Keratinocyte (primary cell): ENCODE results near the gene SHC3. TPM values are rescaled to one million over a fixed set of nuclear protein-coding genes. Genes with fewer than 3 reads are reported as not detected.

ENCODE experiments used
- DNase-seq: peaks from one replicate; pipeline ENCODE4 v3.0.0-alpha.2; 2011; ENCODE audit warnings: low read depth, missing footprints, low spot score
- FAIRE-seq: peaks from 2 replicates; lab custom pipeline; 2011; peaks lifted over from hg19 to GRCh38; lab: Jason Lieb, UNC
- H2AFZ ChIP-seq: 2 replicates; pipeline ENCODE4 v1.6.0; 2012; ENCODE audit warnings: low read length, control low read depth, inconsistent platforms; ENCODE audit not compliant: control insufficient read depth
- H3K27ac ChIP-seq: 2 replicates; pipeline ENCODE4 v1.5.1; 2011; ENCODE audit warnings: low read length; ENCODE audit not compliant: control insufficient read depth, insufficient read depth
- H3K27me3 ChIP-seq: 3 replicates; pipeline ENCODE4 v1.6.0; 2011; ENCODE audit warnings: low read length; ENCODE audit not compliant: control insufficient read depth, insufficient read depth; ENCODE audit errors: extremely low read depth
- H3K36me3 ChIP-seq, 2 experiments: 2 replicates in 1 of 2; 3 replicates in 1 of 2; pipeline ENCODE4 v1.5.1; 2011; ENCODE audit warnings: low read length in 2 of 2, mild to moderate bottlenecking in 1 of 2; ENCODE audit not compliant: control insufficient read depth in 2 of 2, insufficient read depth in 2 of 2; ENCODE audit errors: extremely low read depth in 1 of 2
- H3K4me1 ChIP-seq: 3 replicates; pipeline ENCODE4 v1.5.1; 2011; ENCODE audit warnings: low read length; ENCODE audit not compliant: control insufficient read depth, insufficient read depth; ENCODE audit errors: extremely low read depth
- H3K4me2 ChIP-seq: 3 replicates; pipeline ENCODE4 v1.6.0; 2011; ENCODE audit warnings: low read depth, low read length; ENCODE audit not compliant: control insufficient read depth, insufficient read depth; ENCODE audit errors: extremely low read depth
- H3K4me3 ChIP-seq, 3 experiments: fragments of 200-600 bp in 1 of 3; sonication (generic) in 1 of 3; 2 replicates in 2 of 3; 3 replicates in 1 of 3; pipeline ENCODE4 v1.5.1; 2011 to 2016; ENCODE audit warnings: low read length in 3 of 3, mild to moderate bottlenecking in 3 of 3, control low read depth in 2 of 3, inconsistent platforms in 1 of 3, low read depth in 1 of 3, mixed read lengths in 1 of 3, mixed run types in 1 of 3, moderate library complexity in 1 of 3; ENCODE audit not compliant: control insufficient read depth in 2 of 3, insufficient read depth in 2 of 3; ENCODE audit errors: extremely low read depth in 1 of 3
- H3K79me2 ChIP-seq: 2 replicates; pipeline ENCODE4 v1.6.0; 2012; ENCODE audit warnings: low read length; ENCODE audit not compliant: control insufficient read depth, insufficient read depth
- H3K9ac ChIP-seq: 3 replicates; pipeline ENCODE4 v1.6.0; 2011; ENCODE audit warnings: low read length; ENCODE audit not compliant: control insufficient read depth, insufficient read depth; ENCODE audit errors: extremely low read depth
- H3K9me1 ChIP-seq: 3 replicates; pipeline ENCODE4 v1.6.0; 2011; ENCODE audit warnings: low read length; ENCODE audit not compliant: control insufficient read depth, insufficient read depth; ENCODE audit errors: extremely low read depth
- H3K9me3 ChIP-seq: 2 replicates; pipeline ENCODE4 v1.5.1; 2012; ENCODE audit warnings: low read depth, low read length; ENCODE audit not compliant: control insufficient read depth
- H4K20me1 ChIP-seq: 3 replicates; pipeline ENCODE4 v1.6.0; 2011; ENCODE audit warnings: low read length; ENCODE audit not compliant: control insufficient read depth, insufficient read depth; ENCODE audit errors: extremely low read depth
- CTCF ChIP-seq, 3 experiments: IDR thresholded peaks in 1 of 3; conservative IDR thresholded peaks in 1 of 3; optimal IDR thresholded peaks in 1 of 3; 2 replicates in 2 of 3; 3 replicates in 1 of 3; pipeline versions ENCODE3 to v1.5.1; 2011; ENCODE audit warnings: low read length in 3 of 3, mild to moderate bottlenecking in 3 of 3, moderate library complexity in 2 of 3, control low read depth in 1 of 3, inconsistent platforms in 1 of 3; ENCODE audit not compliant: insufficient read depth in 2 of 3; ENCODE audit errors: extremely low read depth in 1 of 3
- EZH2 ChIP-seq: IDR thresholded peaks from one replicate; pipeline ENCODE4 v1.6.1; 2012; ENCODE audit warnings: inconsistent platforms, mild to moderate bottlenecking, low read length, moderate library complexity
- dilution Hi-C: fragments of 300-500 bp; cut with MboI; formaldehyde crosslinking; loops from one replicate; pipeline ENCODE4 v1.7.0; 2020; ENCODE audit warnings: low sequenced_read_pairs; ENCODE audit not compliant: extremely low pct_ligation_motif_present
- polyA plus RNA-seq, 5 experiments: library from polyadenylated mRNA; depleted of rRNA in 3 of 5; stranded (reverse) in 3 of 5; stranded (forward) in 1 of 5; unstranded in 1 of 5; fragments of >200 nt; gene quantifications; 1 replicate in 1 of 5; 2 replicates in 3 of 5; 3 replicates in 1 of 5; pipeline versions ENCODE4 v1.2.1 to v1.2.3, GENCODE V29; 2011 to 2012; ENCODE audit warnings: missing spikeins in 2 of 5, low read depth in 1 of 5, low replicate concordance in 1 of 5

SHC3 gene
- polyA plus RNA-seq, 1 donor (not counting 4 experiments of a cell fraction or from before 2014, with no cell fraction given): 0.03 TPM

GRCh38 chr9:89044104-89044503 is 134.5 kb downstream of the SHC3 start:
- no peak overlapping the region for H3K4me2 ChIP-seq
- no peak for FAIRE-seq
- no peak overlapping the region for H2AFZ ChIP-seq
- TF ChIP-seq CTCF (optimal IDR thresholded peaks at IDR 0.05 in 1 of 3, IDR thresholded peaks at IDR 0.05 in 1 of 3, conservative IDR thresholded peaks at IDR 0.05 in 1 of 3; ENCODE audit: extremely low read depth in 1 of 3, insufficient read depth in 2 of 3, low read length in 3 of 3) (no peak), EZH2 (no peak)
- no peak for DNase-seq
- no peaks in the 10 kb centered on the region for H4K20me1 ChIP-seq
- H3K27me3 ChIP-seq: no peaks in the 10 kb centered on the region
- dilution Hi-C loops: no loop called here
- H3K9me3 ChIP-seq: no peaks in the 10 kb centered on the region
- H3K36me3 ChIP-seq: no peaks in the 10 kb centered on the region
- no peaks in the 10 kb centered on the region for H3K4me1 ChIP-seq
- no peak overlapping the region for H3K9ac ChIP-seq
- H3K9me1 ChIP-seq: no peaks in the 10 kb centered on the region
- no peak overlapping the region for H3K27ac ChIP-seq
- no peak overlapping the region for H3K4me3 ChIP-seq
- H3K79me2 ChIP-seq: no peaks in the 10 kb centered on the region

DNA sequence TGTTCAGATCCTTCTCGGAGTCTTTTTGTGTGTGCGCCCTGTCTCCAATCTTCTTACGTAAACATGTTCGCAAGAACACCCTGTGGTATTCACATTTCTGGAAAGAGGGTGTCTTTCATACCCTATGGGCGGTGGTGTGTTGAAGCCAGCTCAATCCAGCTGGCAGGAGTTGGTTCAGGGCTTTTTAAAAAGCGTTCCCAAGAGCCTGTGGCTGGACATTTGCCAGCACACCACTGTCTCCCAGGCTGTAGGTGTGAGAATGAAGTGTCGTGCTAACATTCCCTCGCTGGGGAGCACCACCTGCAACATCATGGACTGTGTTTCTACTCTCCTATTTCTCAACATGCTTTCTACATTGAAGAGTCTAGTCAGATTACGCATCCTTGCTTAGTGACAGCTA is 135.6 kb downstream of the SHC3 start:
- Histone ChIP-seq H4K20me1 (no peaks in the 10 kb centered on the region), H3K4me1 (peaks cover 11% of the 10 kb centered on the region), H3K4me2 (no peak overlapping the region), H3K9ac (no peak overlapping the region), H3K27ac (no peak overlapping the region), H3K27me3 (no peaks in the 10 kb centered on the region), H2AFZ (no peak overlapping the region), H3K4me3 (no peak overlapping the region), H3K9me3 (no peaks in the 10 kb centered on the region), H3K9me1 (no peaks in the 10 kb centered on the region), H3K79me2 (no peaks in the 10 kb centered on the region), H3K36me3 (no peaks in the 10 kb centered on the region)
- TF ChIP-seq CTCF (optimal IDR thresholded peaks at IDR 0.05 in 1 of 3, IDR thresholded peaks at IDR 0.05 in 1 of 3, conservative IDR thresholded peaks at IDR 0.05 in 1 of 3; ENCODE audit: extremely low read depth in 1 of 3, insufficient read depth in 2 of 3, low read length in 3 of 3): no peak
- no peak for TF ChIP-seq EZH2
- FAIRE-seq (no peak), DNase-seq (no peak)
- dilution Hi-C loops: no loop called here
